GM12875 (cell line): ENCODE measurements around the gene CEP152.

Experiments used
- H3K4me3 ChIP-seq: one replicate; pipeline ENCODE4 v1.5.1; 2011; ENCODE audit warnings: low read depth, low read length, control low read depth
- TF ChIP-seq, protein P1 (sequence below): IDR thresholded peaks from 2 replicates; pipeline ENCODE4 v1.5.1; 2011; ENCODE audit warnings: low read depth, mild to moderate bottlenecking, control low read depth, inconsistent platforms, low read length, moderate library complexity, borderline replicate concordance; ENCODE audit not compliant: insufficient read depth

The CEP152 gene

DNA sequence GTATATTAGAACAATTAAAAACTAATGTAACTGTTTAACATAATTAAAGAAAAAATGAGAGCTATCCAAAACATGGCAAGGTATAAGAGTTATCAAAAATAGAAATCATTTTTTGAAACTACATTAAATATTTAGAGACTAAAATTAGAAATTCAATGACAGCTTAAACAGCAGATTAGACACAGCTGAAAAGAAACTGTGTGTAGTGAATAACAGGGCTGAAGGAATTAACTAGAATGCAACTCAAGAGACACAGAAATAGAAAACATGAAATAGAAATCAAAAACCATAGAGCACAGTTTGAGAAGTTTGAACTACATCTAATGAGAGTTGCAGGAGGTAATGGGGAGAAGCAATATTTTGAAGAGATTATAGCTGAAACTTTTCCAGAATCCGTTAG, 105.5 kb downstream of the CEP152 start:
- no peak overlapping the region for H3K4me3 ChIP-seq
- TF ChIP-seq, protein P1, sequence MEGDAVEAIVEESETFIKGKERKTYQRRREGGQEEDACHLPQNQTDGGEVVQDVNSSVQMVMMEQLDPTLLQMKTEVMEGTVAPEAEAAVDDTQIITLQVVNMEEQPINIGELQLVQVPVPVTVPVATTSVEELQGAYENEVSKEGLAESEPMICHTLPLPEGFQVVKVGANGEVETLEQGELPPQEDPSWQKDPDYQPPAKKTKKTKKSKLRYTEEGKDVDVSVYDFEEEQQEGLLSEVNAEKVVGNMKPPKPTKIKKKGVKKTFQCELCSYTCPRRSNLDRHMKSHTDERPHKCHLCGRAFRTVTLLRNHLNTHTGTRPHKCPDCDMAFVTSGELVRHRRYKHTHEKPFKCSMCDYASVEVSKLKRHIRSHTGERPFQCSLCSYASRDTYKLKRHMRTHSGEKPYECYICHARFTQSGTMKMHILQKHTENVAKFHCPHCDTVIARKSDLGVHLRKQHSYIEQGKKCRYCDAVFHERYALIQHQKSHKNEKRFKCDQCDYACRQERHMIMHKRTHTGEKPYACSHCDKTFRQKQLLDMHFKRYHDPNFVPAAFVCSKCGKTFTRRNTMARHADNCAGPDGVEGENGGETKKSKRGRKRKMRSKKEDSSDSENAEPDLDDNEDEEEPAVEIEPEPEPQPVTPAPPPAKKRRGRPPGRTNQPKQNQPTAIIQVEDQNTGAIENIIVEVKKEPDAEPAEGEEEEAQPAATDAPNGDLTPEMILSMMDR, result no peak

DNA sequence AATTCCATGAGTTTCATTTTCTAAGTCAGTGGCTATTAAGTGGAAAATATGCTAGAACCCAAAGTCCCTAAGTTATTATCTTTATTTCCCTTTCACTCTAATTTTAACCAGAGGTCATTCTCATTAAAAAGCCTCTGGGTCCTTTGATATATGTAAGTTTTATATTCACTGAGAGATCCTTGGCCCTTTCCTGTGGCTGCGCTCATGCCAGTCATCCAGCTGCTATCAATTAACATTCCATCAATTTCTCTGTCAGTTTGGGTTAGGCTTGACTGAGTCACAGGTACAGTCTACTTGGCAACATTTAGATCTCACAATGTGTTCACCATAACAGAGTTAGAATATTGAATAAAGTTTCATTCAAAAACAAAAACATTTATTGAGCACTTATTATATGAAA, 107.3 kb downstream of the CEP152 start:
- H3K4me3 ChIP-seq, result no peak overlapping the region
- TF ChIP-seq, protein P1, result no peak

DNA sequence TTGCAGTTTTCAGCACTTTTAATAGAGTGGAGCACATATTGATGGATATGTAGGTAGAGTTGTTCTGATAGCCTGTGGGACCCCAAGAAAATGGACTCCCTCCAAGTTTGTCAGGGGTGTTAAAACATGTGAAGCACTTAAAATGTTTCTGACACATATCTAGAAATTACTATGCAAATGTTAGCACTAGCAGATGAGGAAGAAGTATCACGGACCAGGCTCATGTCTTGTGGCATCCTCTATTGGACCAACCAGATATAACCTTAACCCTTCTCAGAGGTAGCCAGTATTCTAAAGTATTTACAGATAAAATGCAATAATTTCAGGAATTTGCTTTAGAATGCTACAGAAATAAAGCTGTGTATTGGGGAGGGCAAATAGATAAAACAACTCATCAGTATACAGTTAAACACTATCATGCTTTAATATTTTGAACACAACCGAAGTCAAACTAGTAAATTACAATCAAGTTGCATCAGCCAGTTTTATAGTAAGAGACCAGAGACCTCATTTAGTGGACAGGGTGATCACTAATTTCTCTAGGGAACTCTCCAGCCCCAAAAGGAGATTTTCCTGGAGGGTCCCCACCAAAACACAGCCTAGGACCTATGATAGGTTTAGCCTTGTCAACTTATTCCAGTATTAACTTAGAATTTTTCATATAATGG, 108.2 kb downstream of the CEP152 start:
- H3K4me3 ChIP-seq, result no peak overlapping the region
- TF ChIP-seq, protein P1, result no peak

DNA sequence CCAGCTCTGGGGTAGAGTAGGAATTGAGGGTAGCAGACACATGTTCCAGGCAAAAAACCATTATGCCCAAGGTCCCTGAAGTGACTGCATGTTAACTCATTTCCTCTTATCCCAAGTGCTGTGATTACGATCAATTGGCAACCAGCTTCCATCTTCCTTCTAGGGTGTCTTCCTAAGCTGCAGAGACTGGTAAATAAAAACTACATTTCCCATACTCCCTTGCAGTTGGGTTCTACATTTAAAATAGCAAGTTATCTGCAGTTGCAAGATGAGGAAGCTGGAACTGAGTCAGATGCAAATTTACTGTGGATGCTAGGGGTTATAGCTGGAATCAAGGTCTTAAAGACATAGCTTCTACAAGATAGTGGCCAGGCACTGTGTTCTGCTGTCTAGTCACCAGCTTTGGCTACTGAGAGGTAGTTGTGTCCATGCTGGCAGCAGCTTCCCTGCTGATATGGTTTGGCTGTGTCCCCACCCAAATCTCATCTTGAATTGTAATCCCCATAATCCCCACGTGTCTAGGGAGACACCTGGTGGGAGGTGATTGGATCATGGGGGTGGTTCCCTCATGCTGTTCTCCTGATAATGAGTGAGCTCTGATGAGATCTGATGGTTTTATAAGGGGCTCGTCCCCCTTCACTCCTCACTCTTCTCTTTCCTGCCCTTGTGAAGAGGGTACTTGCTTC, 114.1 kb downstream of the CEP152 start:
- no peak overlapping the region for H3K4me3 ChIP-seq
- TF ChIP-seq, protein P1, result no peak

DNA sequence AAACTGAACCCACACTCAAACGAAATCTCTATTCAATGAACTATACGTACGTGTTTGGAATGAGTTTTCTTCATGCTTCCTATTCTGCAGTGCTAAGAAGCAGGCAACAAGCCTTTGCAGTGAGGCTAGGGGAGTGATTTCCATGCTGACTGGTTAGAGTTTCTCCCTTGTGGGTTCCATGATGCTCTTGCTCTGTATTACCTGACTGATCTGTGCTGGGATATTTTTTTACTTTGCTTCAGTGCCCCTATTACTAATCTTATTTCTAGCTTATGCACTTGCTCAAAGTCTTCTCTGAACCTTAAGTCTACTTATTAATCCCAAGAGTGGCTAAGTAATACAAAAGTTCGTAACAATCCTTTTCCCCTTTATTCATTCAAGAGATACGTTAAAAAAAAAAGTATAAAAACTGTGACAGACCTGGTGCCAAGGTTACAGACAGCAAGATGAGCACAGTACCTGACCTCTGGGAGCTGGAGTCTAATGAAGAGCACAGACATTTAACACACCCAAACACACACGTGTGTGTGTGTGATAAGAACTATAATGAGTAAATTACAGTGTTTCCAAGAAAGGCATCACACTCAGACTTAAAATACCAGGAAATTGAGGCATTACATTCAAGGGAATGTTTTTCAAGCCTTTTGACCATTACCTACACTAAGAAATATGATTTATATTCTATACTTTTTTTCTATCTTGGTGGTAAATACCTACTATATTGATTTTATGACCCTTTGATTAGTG, 114.9 kb downstream of the CEP152 start:
- no peak overlapping the region for H3K4me3 ChIP-seq
- TF ChIP-seq, protein P1, result no peak

DNA sequence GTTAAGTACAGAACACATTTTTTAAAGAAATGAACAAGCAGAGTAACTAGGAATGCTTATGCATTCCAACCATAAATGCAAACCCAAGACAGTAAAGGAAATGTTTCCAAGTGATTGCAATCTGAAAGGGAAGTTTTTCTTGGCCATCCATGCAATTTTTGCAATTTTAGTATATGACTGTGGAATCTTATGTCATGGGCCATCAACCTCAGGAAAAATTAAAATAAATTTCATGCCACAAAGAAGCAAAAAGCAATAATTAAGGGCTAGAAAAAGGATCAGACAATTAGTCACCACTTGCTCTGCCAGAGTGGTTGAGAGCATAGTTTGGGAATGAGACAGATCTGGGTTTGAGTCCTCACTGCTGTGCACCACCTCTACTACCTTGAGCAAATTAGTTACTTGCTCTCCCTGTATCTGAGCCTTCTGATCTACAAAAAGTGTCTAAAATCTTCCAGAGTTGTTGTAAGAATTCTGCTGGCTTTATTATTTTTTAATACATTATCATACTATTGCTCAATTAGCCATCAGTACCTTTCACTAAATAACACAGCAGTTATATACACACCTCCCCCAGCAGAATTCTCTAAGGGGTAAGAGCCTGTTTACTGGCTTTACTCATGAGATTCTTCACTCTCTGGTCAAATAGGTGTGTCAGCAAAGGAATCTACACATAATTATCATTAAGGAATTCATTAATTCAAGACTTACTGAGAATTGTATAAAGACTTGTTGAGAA, 115.6 kb downstream of the CEP152 start:
- H3K4me3 ChIP-seq, result no peak overlapping the region

More for the DNA sequence above, 115.6 kb downstream of the CEP152 start:
- TF ChIP-seq, protein P1, result no peak
